NCI-H2081 treated with DMSO at 0.1 percent for 48 hours (cell line): ENCODE measurements around the gene WDR4.
"Not testable (repeated sequence)": the region's sequence is repeated elsewhere in the genome, so short reads cannot be mapped to it uniquely, and the experiment has no call there.

Experiments used
- DNase-seq: peaks from one replicate; lab custom pipeline; 2025; lab: John Stamatoyannopoulos, UW

WDR4 gene

DNA sequence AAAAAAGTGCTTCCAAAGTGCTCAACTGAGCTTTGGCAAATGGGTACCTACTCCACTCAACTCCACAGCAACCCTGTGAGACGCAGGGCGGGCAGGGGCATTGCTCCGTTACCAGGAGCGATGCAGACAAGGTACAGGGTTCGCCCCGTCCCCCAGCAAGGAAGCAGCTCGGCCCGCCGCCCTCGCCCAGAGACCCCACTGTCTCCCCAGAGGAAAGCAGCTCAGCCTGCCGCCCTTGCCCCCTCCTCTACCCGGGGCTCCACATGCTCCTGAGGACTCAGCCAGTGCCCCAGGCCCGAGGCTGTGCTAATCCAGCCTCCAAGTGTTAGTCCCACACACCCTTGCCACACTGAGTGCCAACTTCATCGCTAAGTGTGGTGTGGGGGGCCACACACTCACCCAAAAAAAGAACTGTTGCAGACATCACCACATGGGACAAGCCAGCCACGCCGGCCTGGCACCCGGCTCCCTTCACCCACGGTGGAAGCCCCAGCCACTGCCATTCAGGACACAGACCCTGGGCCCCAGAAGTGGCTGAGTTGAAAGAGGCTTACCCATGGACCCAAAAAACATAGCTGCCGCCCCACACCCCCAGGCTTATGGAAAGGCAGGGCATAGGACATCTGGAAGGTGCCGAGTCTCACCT, 26.3 kb downstream of the WDR4 start:
- DNase-seq, result no peak

DNA sequence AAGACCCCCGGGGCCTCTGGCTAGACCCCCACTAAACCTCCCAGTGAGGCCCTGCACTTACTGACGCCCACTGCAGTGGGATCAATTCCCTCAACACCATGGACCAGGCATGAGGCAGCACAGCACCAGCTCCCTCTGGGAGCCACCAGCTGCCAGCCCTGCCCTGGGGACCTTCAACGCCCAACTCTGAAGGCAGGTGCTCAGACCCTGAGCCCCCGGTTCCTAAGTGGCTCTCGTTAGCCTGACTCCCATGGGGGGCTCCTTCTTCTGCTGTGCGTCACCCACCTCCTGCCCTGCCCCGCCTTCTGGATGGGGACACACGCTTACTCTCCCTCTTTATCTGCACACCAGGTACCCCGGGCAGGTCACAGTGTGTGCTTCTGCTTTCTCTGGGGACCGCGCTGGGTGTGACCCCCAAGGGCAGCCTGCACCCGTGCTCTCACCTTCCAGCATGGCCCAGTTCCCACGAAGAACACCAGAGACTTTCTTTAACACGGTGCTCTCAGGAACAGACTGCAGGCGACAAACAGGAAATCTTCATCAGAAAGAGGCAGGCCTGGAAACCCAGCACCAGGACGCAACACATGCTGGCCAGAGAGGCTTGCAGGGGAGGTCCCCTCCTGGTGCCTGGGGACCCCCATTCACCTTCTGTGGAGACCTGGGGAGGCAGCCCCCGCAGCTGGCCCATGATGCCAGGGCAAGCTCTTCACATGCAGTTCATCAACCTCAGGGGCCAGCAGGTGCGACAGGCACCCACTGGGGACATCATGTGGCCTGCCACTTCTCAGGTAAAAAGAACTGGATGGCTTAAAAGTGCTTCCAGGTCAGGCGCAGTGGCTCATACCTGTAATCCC, 27.3 kb downstream of the WDR4 start:
- no peak for DNase-seq

DNA sequence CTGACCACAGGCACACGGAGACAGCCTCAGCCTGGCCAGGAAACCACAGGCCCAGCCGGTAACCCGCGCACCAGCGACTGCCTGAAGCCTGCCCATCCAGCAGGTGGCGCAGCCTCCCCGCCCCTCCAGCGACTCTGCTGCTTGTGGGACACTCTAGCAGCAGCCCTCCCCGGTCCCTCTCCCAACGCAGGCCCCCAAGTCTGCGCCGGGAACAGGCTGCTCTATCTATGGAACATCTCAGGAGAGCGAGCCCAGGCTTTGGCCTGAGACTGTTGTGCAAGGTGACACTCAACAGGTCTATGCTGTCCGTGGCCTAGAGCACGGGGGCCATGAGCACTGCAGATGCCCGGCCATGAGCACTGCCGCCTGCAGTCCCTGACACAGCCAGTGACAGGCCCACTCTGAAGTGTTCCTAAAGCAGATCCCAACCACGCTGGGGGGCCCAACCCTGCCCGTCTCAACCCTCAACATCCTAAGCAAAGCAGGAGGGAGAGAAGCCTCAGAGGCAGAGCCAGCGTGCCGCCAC, 28.4 kb downstream of the WDR4 start:
- DNase-seq, result no peak

GRCh38 chr21:42850463-42850862, 28.9 kb downstream of the WDR4 start:
- DNase-seq, result no peak

DNA sequence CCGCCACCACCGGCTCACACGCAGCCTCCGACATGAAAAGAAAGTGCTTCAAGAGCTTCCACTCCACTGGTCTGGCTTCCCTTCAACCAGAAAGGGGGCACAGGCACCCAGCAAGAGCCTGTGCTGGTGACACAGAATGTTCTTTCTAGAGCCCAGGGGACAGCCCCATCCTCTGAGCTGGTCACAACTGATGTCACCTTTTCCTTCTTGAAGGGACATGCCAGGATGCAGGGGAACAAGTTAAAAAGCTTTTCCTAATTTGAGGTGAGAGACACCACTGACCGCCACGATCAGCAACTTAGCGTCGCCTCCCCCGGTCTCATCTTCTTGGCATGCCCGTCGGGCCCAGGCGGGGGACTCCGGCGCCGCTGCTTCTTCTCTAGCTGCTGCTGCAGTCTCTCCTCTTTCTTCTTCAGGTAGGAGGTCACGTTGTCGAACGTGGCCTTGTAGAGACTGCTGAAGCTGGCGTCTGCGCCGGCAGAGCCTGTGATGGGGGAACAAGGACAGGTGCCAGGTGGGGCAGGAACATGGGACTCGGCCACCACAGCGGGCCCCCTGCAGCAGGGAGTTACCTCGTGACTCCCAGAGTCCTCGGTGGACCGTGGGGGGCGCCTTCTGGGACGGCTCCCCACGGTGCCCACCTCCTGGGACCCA, 29.5 kb downstream of the WDR4 start:
- no peak for DNase-seq

DNA sequence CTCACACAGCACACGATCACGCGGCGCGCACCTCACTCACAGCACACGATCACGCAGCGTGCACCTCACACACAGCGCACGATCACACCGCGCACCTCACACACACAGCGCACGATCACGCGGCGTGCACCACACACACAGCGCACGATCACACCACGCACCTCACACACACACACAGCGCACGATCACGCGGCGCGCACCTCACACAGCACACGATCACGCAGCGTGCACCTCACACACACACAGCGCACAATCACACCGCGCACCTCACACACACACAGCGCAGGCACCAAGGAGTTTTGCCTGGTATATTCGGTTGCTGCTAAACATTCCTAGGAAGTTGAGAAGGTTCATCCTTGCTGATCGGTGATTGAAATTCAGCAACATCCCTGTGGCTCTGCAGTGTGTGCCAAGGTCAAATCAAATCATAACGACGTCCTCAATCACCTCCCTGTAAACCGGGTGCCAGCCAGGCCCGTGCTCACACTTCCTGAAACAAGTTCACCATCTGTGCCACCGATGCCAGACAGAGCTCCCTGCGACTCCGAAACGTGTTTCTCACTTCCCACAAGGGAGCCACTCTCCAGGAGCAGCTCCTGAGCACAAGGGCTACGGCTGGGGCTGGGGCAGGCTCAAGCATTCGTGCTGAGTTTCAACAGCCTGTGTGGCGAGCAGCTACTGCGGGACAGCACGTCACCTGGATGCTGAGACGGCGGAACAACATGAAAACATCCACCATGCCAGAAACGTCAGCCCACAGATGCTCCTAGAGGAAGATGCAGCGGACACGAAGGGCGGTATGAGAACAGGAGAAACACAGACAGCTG, 30.2 kb downstream of the WDR4 start:
- no peak for DNase-seq

- not testable (repeated sequence) for DNase-seq
These were observed 31.0 kb downstream of the WDR4 start for GRCh38 chr21:42848144-42848931.

DNA sequence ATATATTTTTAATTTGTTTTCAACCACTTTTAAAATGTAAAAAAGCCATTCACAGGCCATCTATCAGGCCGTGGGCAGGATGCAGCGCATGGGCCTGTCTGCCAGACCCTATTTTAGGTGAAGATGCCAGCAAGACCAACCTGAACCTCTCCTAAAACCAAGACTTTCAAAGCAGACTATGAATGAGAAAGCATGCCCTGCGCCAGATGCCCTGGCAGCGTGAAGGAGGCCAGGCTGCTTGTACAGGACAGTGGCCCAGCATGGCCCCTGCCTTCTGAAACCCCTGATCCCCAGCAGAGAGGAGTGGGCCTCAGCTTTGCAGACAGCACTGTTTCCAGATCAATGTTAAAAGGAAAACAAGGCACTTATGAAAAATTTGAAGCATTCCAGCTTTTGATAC, 31.6 kb downstream of the WDR4 start:
- DNase-seq, result no peak

- DNase-seq, result no peak
These were observed 32.2 kb downstream of the WDR4 start for GRCh38 chr21:42847051-42847707.

DNA sequence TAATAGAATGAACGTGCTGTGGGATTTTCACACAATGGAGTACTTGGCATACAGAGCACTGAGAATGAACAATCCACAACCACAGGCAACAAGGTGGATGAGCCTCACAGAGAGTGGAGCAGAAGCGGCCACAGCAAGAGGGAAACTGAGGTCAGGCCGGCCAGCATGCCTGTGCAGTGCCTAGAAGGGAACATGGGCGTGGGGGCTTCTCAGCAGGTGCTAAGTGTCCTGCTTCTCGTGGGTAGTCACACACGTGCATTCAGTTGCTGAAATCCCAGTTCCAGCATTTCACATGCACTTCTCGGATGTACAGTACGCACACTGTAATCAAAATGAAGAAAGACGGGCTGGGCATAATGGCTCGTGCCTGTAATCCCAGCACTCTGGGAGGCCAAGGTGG, 33.1 kb downstream of the WDR4 start:
- no peak for DNase-seq

GRCh38 chr21:42845296-42845965, 33.9 kb downstream of the WDR4 start:
- DNase-seq, result no peak

GRCh38 chr21:42844411-42845113, 34.8 kb downstream of the WDR4 start:
- no peak for DNase-seq

DNA sequence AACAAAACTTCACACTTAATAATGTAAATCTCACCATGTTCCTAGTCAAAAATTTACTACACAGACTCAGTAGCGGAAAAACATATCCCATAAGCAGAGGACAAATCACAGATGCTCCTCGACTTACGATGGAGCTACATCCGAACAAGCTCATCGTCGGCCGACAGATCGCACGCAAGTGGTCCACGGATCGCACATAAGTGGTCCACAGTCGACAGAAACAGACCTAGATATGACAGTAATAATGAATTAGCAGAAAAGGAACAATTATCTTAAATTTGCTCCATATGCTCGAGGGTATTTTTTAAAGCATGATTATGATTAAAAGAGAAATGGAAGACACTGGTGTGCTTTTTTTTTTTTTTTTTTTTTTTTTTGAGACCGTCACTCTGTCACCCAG, 36.3 kb downstream of the WDR4 start:
- DNase-seq, result no peak

- DNase-seq, result not testable (repeated sequence)
These were observed 37.3 kb downstream of the WDR4 start for GRCh38 chr21:42841916-42842655.

DNA sequence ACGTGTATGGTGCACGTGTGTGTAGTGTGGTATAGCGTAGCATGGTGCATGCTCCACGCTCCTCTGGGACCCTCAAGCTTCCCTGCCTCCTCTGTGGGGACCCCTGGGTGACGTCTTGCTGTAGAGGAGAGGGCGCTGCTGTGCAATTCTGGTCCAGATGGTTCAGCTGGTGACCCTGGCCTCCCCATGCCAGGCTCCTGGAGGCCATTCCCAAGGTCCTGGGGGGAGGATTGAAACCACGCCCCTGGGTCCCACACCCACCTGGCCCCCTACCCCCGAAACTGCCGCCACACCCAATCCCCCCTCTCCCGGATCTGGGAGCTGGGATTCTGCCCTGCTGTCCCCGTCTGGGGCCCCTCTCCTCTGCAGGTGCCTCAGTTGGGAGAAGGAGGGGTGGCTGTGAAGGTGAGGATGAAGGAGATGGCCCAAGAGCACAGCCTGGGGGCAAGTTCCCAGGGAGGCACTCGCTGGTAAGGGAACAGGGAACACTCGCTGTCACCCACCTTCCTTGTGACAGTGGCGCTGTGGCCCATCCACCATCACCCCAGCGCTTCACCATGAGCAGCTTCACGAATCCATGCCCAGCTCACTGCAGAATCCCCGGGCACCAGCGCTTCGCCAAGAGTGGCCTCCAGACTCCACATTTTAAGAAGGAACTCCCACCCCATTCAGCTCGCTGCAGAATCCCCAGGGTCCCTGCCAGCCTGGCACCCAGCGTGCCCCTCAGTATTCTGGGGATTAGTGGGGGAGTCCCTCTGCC, 38.0 kb downstream of the WDR4 start:
- no peak for DNase-seq

- no peak for DNase-seq
These were observed 38.8 kb downstream of the WDR4 start for GRCh38 chr21:42840411-42841155.
